ENCODE measurements around the gene GNG7.

Gene GNG7

GRCh38 chr19:2578901-2579677 is 123.4 kb downstream of the GNG7 start:
- ATAC-seq (ENCODE audit: insufficient read depth, low read depth) = no peak
- H3K4me2 ChIP-seq (ENCODE audit: insufficient read depth, low read length) = no peak overlapping the region
- no peaks in the 10 kb centered on the region for H3K27me3 ChIP-seq (ENCODE audit: insufficient read depth, low read length, poor library complexity)
- H3K9me3 ChIP-seq (ENCODE audit: insufficient read depth, low read length, severe bottlenecking) = peaks cover 13% of the 10 kb centered on the region
- no peak overlapping the region for H3K4me3 ChIP-seq (ENCODE audit: low read depth in 1 of 2, low read length in 2 of 2)
- no peak overlapping the region for H3K9ac ChIP-seq (ENCODE audit: low read depth, low read length)
- H2AFZ ChIP-seq (ENCODE audit: low read depth, low read length) = no peak overlapping the region
- DNase-seq = no peak
- no peaks in the 10 kb centered on the region for H3K79me2 ChIP-seq (ENCODE audit: insufficient read depth, low read length)
- no peaks in the 10 kb centered on the region for H3K36me3 ChIP-seq (ENCODE audit: insufficient read depth, low read length)
- H4K20me1 ChIP-seq (ENCODE audit: insufficient read depth, low read length) = no peaks in the 10 kb centered on the region
- H3K4me1 ChIP-seq (ENCODE audit: insufficient read depth, low read length) = no peaks in the 10 kb centered on the region
- H3K27ac ChIP-seq (ENCODE audit: low read length) = no peak overlapping the region
- no peak for TF ChIP-seq EZH2 (IDR thresholded peaks at IDR 0.05; ENCODE audit: borderline replicate concordance, low read depth, low read length, severe bottlenecking)
- TF ChIP-seq, protein P1, sequence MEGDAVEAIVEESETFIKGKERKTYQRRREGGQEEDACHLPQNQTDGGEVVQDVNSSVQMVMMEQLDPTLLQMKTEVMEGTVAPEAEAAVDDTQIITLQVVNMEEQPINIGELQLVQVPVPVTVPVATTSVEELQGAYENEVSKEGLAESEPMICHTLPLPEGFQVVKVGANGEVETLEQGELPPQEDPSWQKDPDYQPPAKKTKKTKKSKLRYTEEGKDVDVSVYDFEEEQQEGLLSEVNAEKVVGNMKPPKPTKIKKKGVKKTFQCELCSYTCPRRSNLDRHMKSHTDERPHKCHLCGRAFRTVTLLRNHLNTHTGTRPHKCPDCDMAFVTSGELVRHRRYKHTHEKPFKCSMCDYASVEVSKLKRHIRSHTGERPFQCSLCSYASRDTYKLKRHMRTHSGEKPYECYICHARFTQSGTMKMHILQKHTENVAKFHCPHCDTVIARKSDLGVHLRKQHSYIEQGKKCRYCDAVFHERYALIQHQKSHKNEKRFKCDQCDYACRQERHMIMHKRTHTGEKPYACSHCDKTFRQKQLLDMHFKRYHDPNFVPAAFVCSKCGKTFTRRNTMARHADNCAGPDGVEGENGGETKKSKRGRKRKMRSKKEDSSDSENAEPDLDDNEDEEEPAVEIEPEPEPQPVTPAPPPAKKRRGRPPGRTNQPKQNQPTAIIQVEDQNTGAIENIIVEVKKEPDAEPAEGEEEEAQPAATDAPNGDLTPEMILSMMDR (IDR thresholded peaks at IDR 0.05; ENCODE audit: borderline replicate concordance, extremely low read depth, low read length, poor library complexity, severe bottlenecking) = no peak

DNA sequence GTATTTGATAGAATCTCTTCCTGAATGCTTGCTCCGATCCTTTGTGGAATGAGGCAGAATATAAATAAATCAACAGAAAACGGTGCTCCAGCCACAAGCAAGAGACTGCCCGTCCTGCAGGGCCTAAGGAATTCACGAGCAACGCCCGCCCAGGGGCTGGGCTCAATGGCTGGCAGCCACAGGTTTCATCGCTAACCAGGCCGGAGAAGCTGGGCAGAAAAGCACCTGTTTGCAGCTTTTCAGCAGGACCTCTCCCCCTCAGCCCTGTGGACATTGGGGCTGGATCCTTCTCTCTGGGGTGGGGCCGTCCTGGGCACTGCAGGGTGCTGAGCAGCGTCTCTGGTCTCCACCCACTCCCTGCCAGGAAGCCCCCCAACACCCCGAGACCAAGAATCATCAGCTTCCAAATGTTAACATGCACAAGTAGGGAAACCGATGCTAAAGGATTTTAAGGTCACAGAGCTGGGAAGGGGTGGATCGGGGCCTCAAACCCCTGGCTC is 124.1 kb downstream of the GNG7 start:
- no peak overlapping the region for H3K27ac ChIP-seq (ENCODE audit: low read length)
- no peaks in the 10 kb centered on the region for H4K20me1 ChIP-seq (ENCODE audit: insufficient read depth, low read length)
- no peak overlapping the region for H3K9ac ChIP-seq (ENCODE audit: low read depth, low read length)
- ATAC-seq (ENCODE audit: insufficient read depth, low read depth) = no peak
- no peaks in the 10 kb centered on the region for H3K4me1 ChIP-seq (ENCODE audit: insufficient read depth, low read length)
- H3K4me3 ChIP-seq (ENCODE audit: low read depth in 1 of 2, low read length in 2 of 2) = no peak overlapping the region
- H3K9me3 ChIP-seq (ENCODE audit: insufficient read depth, low read length, severe bottlenecking) = peaks cover 7% of the 10 kb centered on the region
- H3K27me3 ChIP-seq (ENCODE audit: insufficient read depth, low read length, poor library complexity) = no peaks in the 10 kb centered on the region
- no peaks in the 10 kb centered on the region for H3K79me2 ChIP-seq (ENCODE audit: insufficient read depth, low read length)
- no peak for DNase-seq
- H3K36me3 ChIP-seq (ENCODE audit: insufficient read depth, low read length) = no peaks in the 10 kb centered on the region
- TF ChIP-seq, protein P1 (IDR thresholded peaks at IDR 0.05; ENCODE audit: borderline replicate concordance, extremely low read depth, low read length, poor library complexity, severe bottlenecking) = no peak
- TF ChIP-seq EZH2 (IDR thresholded peaks at IDR 0.05; ENCODE audit: borderline replicate concordance, low read depth, low read length, severe bottlenecking) = no peak
- H3K4me2 ChIP-seq (ENCODE audit: insufficient read depth, low read length) = no peak overlapping the region
- H2AFZ ChIP-seq (ENCODE audit: low read depth, low read length) = no peak overlapping the region

GRCh38 chr19:2577722-2578335 is 124.7 kb downstream of the GNG7 start:
- ATAC-seq (ENCODE audit: insufficient read depth, low read depth) = no peak
- no peak overlapping the region for H3K4me3 ChIP-seq (ENCODE audit: low read depth in 1 of 2, low read length in 2 of 2)
- H3K4me2 ChIP-seq (ENCODE audit: insufficient read depth, low read length) = no peak overlapping the region

More at GRCh38 chr19:2577722-2578335, 124.7 kb downstream of the GNG7 start:
- Histone ChIP-seq H3K79me2 (ENCODE audit: insufficient read depth, low read length) (no peaks in the 10 kb centered on the region), H3K9ac (ENCODE audit: low read depth, low read length) (no peak overlapping the region), H4K20me1 (ENCODE audit: insufficient read depth, low read length) (no peaks in the 10 kb centered on the region), H3K9me3 (ENCODE audit: insufficient read depth, low read length, severe bottlenecking) (peaks cover under 1% of the 10 kb centered on the region), H2AFZ (ENCODE audit: low read depth, low read length) (no peak overlapping the region), H3K27me3 (ENCODE audit: insufficient read depth, low read length, poor library complexity) (no peaks in the 10 kb centered on the region), H3K27ac (ENCODE audit: low read length) (no peak overlapping the region), H3K36me3 (ENCODE audit: insufficient read depth, low read length) (no peaks in the 10 kb centered on the region), H3K4me1 (ENCODE audit: insufficient read depth, low read length) (no peaks in the 10 kb centered on the region)
- no peak for DNase-seq
- TF ChIP-seq, protein P1 (IDR thresholded peaks at IDR 0.05; ENCODE audit: borderline replicate concordance, extremely low read depth, low read length, poor library complexity, severe bottlenecking) = no peak
- TF ChIP-seq EZH2 (IDR thresholded peaks at IDR 0.05; ENCODE audit: borderline replicate concordance, low read depth, low read length, severe bottlenecking) = no peak
